GM19351 (cell line): ENCODE measurements around the gene WDFY4.

Experiments
- ATAC-seq: cut with Tn5 transposase; IDR thresholded peaks from one replicate; pipeline ENCODE4 v1.9.1; 2021; ENCODE audit warnings: mild to moderate bottlenecking, moderate library complexity; ENCODE audit not compliant: unreplicated experiment

WDFY4 gene

DNA sequence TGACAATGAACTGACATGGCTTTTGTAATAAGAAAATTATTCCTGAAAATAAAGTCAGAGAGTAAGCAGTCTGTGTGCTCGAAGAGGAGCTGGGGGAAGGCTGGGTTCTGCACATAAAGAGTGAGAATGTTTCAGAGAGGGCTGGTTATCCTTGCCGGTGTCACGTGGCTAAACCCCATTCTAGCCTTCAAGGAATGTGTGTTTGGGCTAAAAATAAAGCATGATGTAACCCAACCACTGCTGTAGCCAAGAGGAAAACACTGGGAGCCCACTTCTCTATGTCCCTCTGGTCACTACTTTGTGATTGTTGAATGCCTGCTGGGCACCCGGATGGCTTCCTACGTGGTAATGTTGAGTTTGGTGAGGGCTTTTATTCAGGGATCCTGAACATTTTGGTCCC is 23.5 kb downstream of the WDFY4 start:
- no peak for ATAC-seq

GRCh38 chr10:48710647-48711275 is 26.1 kb downstream of the WDFY4 start:
- no peak for ATAC-seq

- ATAC-seq = no peak
These were observed 27.2 kb downstream of the WDFY4 start for GRCh38 chr10:48711830-48712229.

- ATAC-seq = no peak
These were observed 29.4 kb downstream of the WDFY4 start for GRCh38 chr10:48714088-48714487.

DNA sequence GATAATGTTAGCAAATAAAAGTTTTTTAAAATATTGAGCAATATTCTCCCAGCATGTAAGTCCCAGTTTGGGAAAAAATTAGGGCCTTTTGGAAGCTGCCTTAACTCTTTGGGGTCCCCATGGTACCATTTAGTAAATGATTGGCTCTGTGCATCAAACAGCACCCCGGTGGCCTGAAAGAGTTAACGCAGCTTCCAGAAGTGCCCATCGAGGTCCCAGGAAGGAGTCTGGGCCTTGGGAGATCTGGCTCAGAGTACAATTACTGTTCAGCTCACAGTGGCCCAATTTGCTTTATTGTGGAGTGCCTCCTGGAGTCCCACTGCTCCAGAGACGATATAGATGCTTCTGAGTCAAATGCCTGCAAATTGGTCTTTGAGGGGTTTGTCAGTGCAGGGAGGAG is 31.7 kb downstream of the WDFY4 start:
- ATAC-seq = no peak

DNA sequence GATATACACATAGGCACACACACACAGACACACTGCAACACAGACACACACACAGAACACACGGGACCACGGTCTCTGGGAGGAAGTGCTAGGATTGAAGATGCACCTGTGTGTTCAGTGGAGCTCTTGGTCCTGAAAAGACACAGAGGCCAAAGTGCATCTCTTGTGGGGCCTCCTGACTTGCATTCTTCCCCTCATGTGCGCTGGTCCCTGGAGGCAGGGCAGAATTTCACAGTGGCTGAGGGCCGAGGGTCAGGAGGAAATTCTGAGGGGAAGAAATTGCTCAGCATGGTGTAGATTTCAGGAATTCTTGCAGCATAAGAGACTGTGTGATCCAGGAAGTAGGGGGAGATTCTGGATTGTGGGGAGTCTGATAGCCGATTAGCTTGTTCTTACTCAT is 35.9 kb downstream of the WDFY4 start:
- ATAC-seq = no peak

GRCh38 chr10:48722153-48723145 is 37.8 kb downstream of the WDFY4 start:
- ATAC-seq = no peak

DNA sequence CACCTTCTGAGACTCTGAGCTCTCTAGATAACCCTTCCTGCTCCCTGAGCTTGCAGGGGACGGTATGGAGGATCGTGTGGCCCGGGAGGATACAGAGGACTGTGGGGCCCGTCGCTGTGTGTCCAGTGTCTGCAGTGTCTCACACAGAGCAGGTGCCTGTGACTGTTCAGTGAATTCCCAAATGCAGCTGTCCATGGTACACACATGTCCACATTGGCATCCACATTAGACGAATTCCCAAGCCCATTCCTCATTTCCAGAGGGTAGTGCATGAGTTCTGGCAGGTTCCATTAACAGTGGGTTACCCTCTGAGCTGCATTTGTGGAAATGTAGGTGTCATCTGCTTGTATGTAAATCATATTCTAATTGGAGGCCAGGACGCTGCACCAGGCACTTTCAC is 39.5 kb downstream of the WDFY4 start:
- ATAC-seq = no peak

GRCh38 chr10:48725708-48726107 is 41.0 kb downstream of the WDFY4 start:
- ATAC-seq = no peak

- ATAC-seq = no peak
These were observed 43.2 kb downstream of the WDFY4 start for GRCh38 chr10:48727866-48728265.

DNA sequence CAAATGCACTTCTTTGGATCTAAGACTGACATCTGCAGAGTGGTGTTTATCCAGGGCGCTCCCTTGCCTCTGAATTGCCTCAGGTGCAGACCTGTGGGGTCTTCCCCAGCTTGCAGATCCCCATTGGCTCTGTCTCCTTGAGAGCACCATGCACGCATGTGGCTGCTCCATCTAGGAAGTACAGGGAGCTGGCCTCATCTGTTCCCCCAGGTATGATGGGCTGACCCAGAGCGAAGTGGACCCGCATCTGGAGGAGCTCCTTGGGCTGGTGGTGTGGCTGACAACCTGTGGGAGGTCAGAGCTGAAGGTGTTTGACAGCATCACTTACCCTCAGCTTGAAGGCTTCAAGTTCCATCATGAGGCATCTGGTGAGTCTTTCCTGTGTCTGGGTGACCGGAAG is 44.5 kb downstream of the WDFY4 start:
- no peak for ATAC-seq

GRCh38 chr10:48729941-48730457 is 45.3 kb downstream of the WDFY4 start:
- no peak for ATAC-seq

DNA sequence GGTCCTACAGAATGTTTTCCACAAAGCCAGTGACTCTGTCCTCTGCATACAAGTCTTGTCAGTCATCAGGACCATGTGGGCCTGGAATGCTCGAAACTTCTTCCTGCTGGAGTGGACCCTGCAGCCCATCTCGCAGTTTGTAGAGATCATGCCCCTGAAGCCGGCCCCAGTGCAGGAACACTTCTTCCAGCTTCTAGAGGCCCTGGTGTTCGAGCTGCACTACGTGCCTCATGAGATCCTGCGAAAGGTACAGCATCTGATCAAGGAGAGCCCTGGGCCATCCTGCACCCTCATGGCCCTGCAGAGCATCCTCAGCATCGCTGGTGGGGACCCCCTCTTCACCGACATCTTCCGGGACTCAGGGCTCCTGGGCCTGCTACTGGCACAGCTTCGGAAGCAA is 46.5 kb downstream of the WDFY4 start:
- ATAC-seq = no peak

GRCh38 chr10:48731654-48732053 is 47.0 kb downstream of the WDFY4 start:
- ATAC-seq = no peak

- no peak for ATAC-seq
These were observed 48.7 kb downstream of the WDFY4 start for GRCh38 chr10:48733329-48733728.

DNA sequence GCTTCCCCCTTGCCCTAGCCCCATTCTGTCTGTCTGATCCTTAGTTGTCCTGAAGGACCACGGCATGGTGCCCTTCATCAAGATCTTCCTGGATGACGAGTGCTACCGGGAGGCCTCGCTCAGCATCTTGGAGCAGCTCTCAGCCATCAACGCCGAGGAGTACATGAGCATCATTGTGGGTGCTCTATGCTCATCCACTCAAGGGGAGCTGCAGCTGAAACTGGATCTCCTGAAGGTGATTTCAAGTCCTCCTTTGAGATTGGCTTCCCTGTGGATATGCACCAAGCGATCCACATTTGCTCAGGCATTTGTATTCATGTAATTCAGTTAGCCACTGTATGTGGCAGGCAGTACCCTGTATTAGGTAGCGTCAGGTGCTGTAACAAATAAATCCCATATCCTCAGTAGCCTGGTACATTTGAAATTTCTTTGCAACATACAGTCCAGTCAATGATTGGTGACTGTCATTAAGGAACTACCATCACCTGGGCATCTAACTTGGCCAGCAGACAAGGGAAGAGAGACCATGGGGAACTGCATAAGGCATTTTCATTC is 51.2 kb downstream of the WDFY4 start:
- no peak for ATAC-seq

DNA sequence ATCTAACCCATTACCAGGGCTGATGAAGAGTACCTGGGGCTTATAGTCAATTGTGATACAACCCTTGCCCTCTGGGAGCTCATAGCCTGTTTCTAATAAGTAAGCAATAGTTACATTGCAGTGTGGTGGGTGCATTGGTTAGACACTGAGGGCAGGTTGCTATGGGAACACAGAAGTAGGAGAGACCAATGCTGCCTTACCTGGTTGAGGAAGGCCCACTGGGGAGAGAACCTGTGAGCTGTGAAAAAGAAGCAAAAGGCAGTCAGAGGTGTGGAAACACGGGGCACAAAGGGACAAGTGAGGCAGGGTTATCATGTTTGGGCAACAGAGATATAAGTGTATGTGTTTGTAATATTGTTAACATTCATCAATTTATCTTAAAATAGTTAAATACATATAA is 51.9 kb downstream of the WDFY4 start:
- no peak for ATAC-seq

- ATAC-seq = no peak
These were observed 53.2 kb downstream of the WDFY4 start for GRCh38 chr10:48737886-48738285.

DNA sequence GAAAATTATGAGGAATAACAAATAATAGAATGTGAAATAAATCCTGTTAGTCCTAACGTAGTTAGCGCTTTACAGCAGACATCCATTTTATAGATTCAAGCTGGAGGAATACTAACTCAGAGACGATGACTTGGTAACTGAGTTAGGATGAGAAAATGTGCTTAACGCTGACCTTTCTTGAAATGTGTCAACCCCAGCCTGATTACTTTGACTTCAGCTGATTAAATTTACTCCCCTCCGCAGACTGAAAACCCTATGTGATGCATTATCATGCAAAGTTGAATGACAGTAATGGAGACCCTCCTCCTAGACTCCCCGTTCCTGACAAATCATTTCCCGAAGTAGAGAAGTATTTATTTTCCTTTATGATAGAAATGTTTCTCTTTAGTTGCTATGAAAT is 54.5 kb downstream of the WDFY4 start:
- no peak for ATAC-seq

DNA sequence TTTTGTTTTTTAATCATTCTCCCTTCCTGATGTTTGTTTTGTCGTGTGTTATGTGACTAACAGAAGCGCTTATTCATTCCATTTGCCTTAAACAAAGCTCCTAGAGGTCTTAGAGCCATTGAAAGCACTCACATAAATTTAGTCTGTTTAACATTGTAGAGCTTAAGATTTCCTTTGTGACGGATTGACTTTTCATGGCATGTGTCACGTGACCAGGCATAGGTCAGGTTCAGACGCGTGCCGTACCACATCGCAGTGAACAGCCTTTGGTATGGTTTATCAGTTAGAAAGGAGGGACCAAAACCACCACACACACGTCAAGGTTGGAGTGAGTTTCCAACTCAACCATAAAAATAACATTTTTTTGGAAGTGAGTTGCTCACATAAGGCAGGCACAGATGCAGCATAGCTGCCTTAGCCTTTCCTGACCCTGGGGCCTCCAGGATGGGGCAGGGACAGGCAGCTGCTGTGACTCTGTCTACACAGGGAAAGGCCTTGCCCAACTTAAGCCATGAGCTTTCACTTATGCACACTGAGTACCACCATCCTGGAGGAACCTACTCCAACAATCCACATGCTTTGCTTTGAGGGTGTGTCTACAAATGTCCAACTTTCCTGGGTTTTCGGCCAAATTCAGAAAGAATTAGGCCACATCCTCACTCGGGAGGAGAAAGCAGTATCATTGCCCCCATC is 55.5 kb downstream of the WDFY4 start:
- no peak for ATAC-seq

DNA sequence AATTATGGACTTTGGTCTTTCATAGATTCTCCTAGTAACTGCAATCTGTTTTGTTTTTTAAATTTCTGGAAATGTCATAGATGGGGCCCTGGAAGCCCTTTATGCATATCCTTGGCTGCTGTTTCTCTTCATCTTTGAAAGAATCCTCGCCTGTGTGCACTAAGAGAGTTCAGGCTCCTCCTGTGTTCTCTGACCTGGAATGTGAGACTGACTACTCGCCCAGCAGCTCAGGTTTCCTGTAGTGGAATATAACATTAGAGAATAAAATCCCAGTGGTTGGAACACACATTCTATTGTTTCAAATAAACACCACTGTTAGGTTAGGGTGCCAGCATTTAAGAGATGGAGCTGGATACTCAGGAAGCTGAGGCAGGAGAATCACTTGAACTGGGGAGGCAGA is 56.3 kb downstream of the WDFY4 start:
- ATAC-seq = no peak
